ENCODE results near the gene RANBP17. TPM values are rescaled to one million over a fixed set of nuclear protein-coding genes. Genes with fewer than 3 reads are reported as not detected.

Gene RANBP17
- total and polyA plus RNA-seq, 2 donors (not counting 1 experiment from before 2014, with no cell fraction given) = not detected

- CTCF ChIA-PET = no interaction called here
- Mint-ChIP-seq H3K27ac (no peak overlapping the region), H3K27me3 (peaks cover 18% of the 10 kb centered on the region), H3K9me3 (ENCODE audit: insufficient read depth) (no peaks in the 10 kb centered on the region), H3K4me1 (no peaks in the 10 kb centered on the region), H3K4me3 (no peak overlapping the region)
- no peaks in the 10 kb centered on the region for H4K20me1 ChIP-seq (ENCODE audit: control insufficient read depth, insufficient read depth, low read length, poor library complexity, severe bottlenecking)
- H2AFZ ChIP-seq (ENCODE audit: insufficient read depth, low read depth, low read length, poor library complexity, severe bottlenecking) = no peak overlapping the region
- DNase-seq (no peak), ATAC-seq (ENCODE audit: low read depth) (no peak)
- no peaks in the 10 kb centered on the region for H3K36me3 ChIP-seq (replicated peaks in 1 of 2; ENCODE audit: control extremely low read depth in 1 of 2, control insufficient read depth in 1 of 2, extremely low read depth in 1 of 2, insufficient read depth in 2 of 2, low read length in 1 of 2)
- intact Hi-C loops (cut with micrococcal nuclease) = loop anchor here (5.0 kb wide), 1 partner anchor 637 kb away; no protein-coding TSS in a partner anchor
- WGBS (ENCODE audit: insufficient coverage) = no CpG with 5 or more reads among the region's 3 CpGs
- H3K79me2 ChIP-seq (ENCODE audit: control insufficient read depth, insufficient read depth, low read length) = no peaks in the 10 kb centered on the region
- no peak for TF ChIP-seq CTCF (IDR thresholded peaks at IDR 0.05)
- no peak for TF ChIP-seq EZH2 (IDR thresholded peaks at IDR 0.05; ENCODE audit: borderline replicate concordance, insufficient read depth, low read depth, low read length, poor library complexity, severe bottlenecking)
- H3K27ac ChIP-seq (ENCODE audit: low read length in 2 of 2) = no peak overlapping the region
- H3K4me2 ChIP-seq (replicated peaks; ENCODE audit: low read depth, low read length, poor library complexity, severe bottlenecking) = no peak overlapping the region
- no peak overlapping the region for H3K4me3 ChIP-seq (ENCODE audit: control extremely low read depth in 1 of 5, extremely low read depth in 1 of 5, insufficient read depth in 1 of 5, low read depth in 2 of 5, low read length in 4 of 5)
- H3K27me3 ChIP-seq (replicated peaks in 1 of 4; ENCODE audit: control extremely low read depth in 1 of 4, control insufficient read depth in 3 of 4, insufficient read depth in 4 of 4, low read length in 3 of 4) = no peaks in the 10 kb centered on the region
- H3K9me3 ChIP-seq (ENCODE audit: control extremely low read depth in 1 of 3, control insufficient read depth in 2 of 3, insufficient read depth in 1 of 3, low read length in 2 of 3) = no peaks in the 10 kb centered on the region
- H3K9ac ChIP-seq (ENCODE audit: low read length) = no peak overlapping the region
- no peaks in the 10 kb centered on the region for H3K4me1 ChIP-seq (ENCODE audit: control insufficient read depth in 2 of 2, insufficient read depth in 2 of 2, low read length in 2 of 2)
- POLR2A ChIA-PET = no interaction called here
Observed at GRCh38 chr5:171270136-171270535, 408.3 kb downstream of the RANBP17 start.

GRCh38 chr5:171271798-171272197, 410.0 kb downstream of the RANBP17 start:
- no peaks in the 10 kb centered on the region for H3K36me3 ChIP-seq (replicated peaks in 1 of 2; ENCODE audit: control extremely low read depth in 1 of 2, control insufficient read depth in 1 of 2, extremely low read depth in 1 of 2, insufficient read depth in 2 of 2, low read length in 1 of 2)
- CTCF ChIA-PET = no interaction called here
- ATAC-seq (ENCODE audit: low read depth) (no peak), DNase-seq (no peak)
- no peaks in the 10 kb centered on the region for H4K20me1 ChIP-seq (ENCODE audit: control insufficient read depth, insufficient read depth, low read length, poor library complexity, severe bottlenecking)
- H3K9me3 Mint-ChIP-seq (ENCODE audit: insufficient read depth) = no peaks in the 10 kb centered on the region
- no peak overlapping the region for H3K27ac Mint-ChIP-seq
- H3K4me1 Mint-ChIP-seq = no peaks in the 10 kb centered on the region
- intact Hi-C loops (cut with micrococcal nuclease) = loop anchor here (5.0 kb wide), 1 partner anchor 636 kb away; no protein-coding TSS in a partner anchor
- no peak overlapping the region for H3K9ac ChIP-seq (ENCODE audit: low read length)
- TF ChIP-seq CTCF (IDR thresholded peaks at IDR 0.05) (no peak), EZH2 (IDR thresholded peaks at IDR 0.05; ENCODE audit: borderline replicate concordance, insufficient read depth, low read depth, low read length, poor library complexity, severe bottlenecking) (no peak)
- POLR2A ChIA-PET = no interaction called here
- no peak overlapping the region for H2AFZ ChIP-seq (ENCODE audit: insufficient read depth, low read depth, low read length, poor library complexity, severe bottlenecking)
- no peak overlapping the region for H3K27ac ChIP-seq (ENCODE audit: low read length in 2 of 2)
- no peak overlapping the region for H3K4me3 ChIP-seq (ENCODE audit: control extremely low read depth in 1 of 5, extremely low read depth in 1 of 5, insufficient read depth in 1 of 5, low read depth in 2 of 5, low read length in 4 of 5)
- H3K79me2 ChIP-seq (ENCODE audit: control insufficient read depth, insufficient read depth, low read length) = no peaks in the 10 kb centered on the region
- no peaks in the 10 kb centered on the region for H3K27me3 ChIP-seq (replicated peaks in 1 of 4; ENCODE audit: control extremely low read depth in 1 of 4, control insufficient read depth in 3 of 4, insufficient read depth in 4 of 4, low read length in 3 of 4)
- H3K4me2 ChIP-seq (replicated peaks; ENCODE audit: low read depth, low read length, poor library complexity, severe bottlenecking) = no peak overlapping the region
- WGBS (ENCODE audit: insufficient coverage) = no CpG with 5 or more reads among the region's 3 CpGs
- no peak overlapping the region for H3K4me3 Mint-ChIP-seq
- H3K9me3 ChIP-seq (ENCODE audit: control extremely low read depth in 1 of 3, control insufficient read depth in 2 of 3, insufficient read depth in 1 of 3, low read length in 2 of 3) = no peaks in the 10 kb centered on the region
- H3K4me1 ChIP-seq (ENCODE audit: control insufficient read depth in 2 of 2, insufficient read depth in 2 of 2, low read length in 2 of 2) = no peaks in the 10 kb centered on the region
- peaks cover 21% of the 10 kb centered on the region for H3K27me3 Mint-ChIP-seq
